ENCODE data around the gene SFXN5. TPM values are rescaled to one million over a fixed set of nuclear protein-coding genes. Genes with fewer than 3 reads are reported as not detected.

The SFXN5 gene
- total and polyA plus RNA-seq, 2 of the 4 experiments (the other 2 are of a cell fraction), result 8.6 to 17.0 TPM

- H4K91ac ChIP-seq (ENCODE audit: insufficient read depth, low read depth, low read length), result no peak overlapping the region
- H2BK20ac ChIP-seq (ENCODE audit: low read depth, low read length), result no peak overlapping the region
- no peak overlapping the region for H3K4ac ChIP-seq (ENCODE audit: low read depth, low read length)
- H3K23ac ChIP-seq (ENCODE audit: low read depth, low read length), result no peak overlapping the region
- no peaks in the 10 kb centered on the region for H3K79me1 ChIP-seq (ENCODE audit: low read depth in 1 of 2, low read length in 2 of 2)
- no peak overlapping the region for H3K4me3 ChIP-seq (ENCODE audit: insufficient read depth, low read depth, low read length)
- no peak overlapping the region for H4K5ac ChIP-seq (ENCODE audit: low read depth, low read length)
- no peak overlapping the region for H2BK120ac ChIP-seq (ENCODE audit: low read depth, low read length)
- dilution Hi-C loops (cut with HindIII; ENCODE audit: low sequenced_read_pairs, unreplicated experiment) (no loop called here), in situ Hi-C loops (cut with MboI; ENCODE audit: low sequenced_read_pairs) (no loop called here), intact Hi-C loops (cut with micrococcal nuclease) (no loop called here)
- no peak overlapping the region for H3K4me2 ChIP-seq (ENCODE audit: low read depth, low read length)
- no peak for DNase-seq
- H3K9ac ChIP-seq (ENCODE audit: low read depth, low read length), result no peak overlapping the region
- no peaks in the 10 kb centered on the region for H4K20me1 ChIP-seq (ENCODE audit: insufficient read depth, low read length)
- H3K4me1 ChIP-seq (ENCODE audit: control insufficient read depth, insufficient read depth, low read length), result no peaks in the 10 kb centered on the region
- H3K14ac ChIP-seq (replicated peaks; ENCODE audit: low read depth, low read length), result no peak overlapping the region
- WGBS, 2 experiments (ENCODE audit: extremely low coverage in 2 of 2, insufficient read length in 1 of 2), result 94% methylated on average over 8 of the region's 13 CpGs; no CpG with 5 or more reads in 1 of the 2 experiments
- H2AK9ac ChIP-seq (replicated peaks; ENCODE audit: low read depth, low read length, poor library complexity), result no peak overlapping the region
- no peak overlapping the region for H3K56ac ChIP-seq (ENCODE audit: extremely low read depth, insufficient read depth, low read length)
- no peaks in the 10 kb centered on the region for H3K36me3 ChIP-seq (ENCODE audit: control insufficient read depth, insufficient read depth, low read length)
- H3K18ac ChIP-seq (ENCODE audit: low read depth, low read length), result no peak overlapping the region
- ChIA-PET POLR2A (ENCODE audit: unreplicated experiment) (no interaction called here), CTCF (no interaction called here)
- H4K8ac ChIP-seq (ENCODE audit: low read depth in 2 of 2, low read length in 2 of 2), result no peak overlapping the region
- H3K9me3 ChIP-seq (ENCODE audit: control insufficient read depth, insufficient read depth, low read length), result no peaks in the 10 kb centered on the region
- no peak overlapping the region for H2BK5ac ChIP-seq (ENCODE audit: low read depth, low read length, poor library complexity, severe bottlenecking)
- peak overlapping the region; percentile 44 for H2AFZ ChIP-seq (replicated peaks; ENCODE audit: low read length, poor library complexity)
- peaks cover 4% of the 10 kb centered on the region; the same call in 1 of the 2 replicates for H3K9me1 ChIP-seq (ENCODE audit: insufficient read depth, low read length)
- H2AK5ac ChIP-seq (ENCODE audit: low read depth, low read length), result no peak overlapping the region
- no TSS peak for BruUV-seq (replicated peaks)
- no peak overlapping the region for H3K27ac ChIP-seq (ENCODE audit: insufficient read depth, low read length)
- H3K27me3 ChIP-seq (ENCODE audit: control insufficient read depth, insufficient read depth, low read length), result no peaks in the 10 kb centered on the region
- TF ChIP-seq BHLHE40 (IDR thresholded peaks at IDR 0.05; ENCODE audit: low read depth, low read length) (no peak), CEBPB (IDR thresholded peaks at IDR 0.05; ENCODE audit: low read depth, low read length) (no peak), CHD1 (IDR thresholded peaks at IDR 0.05; ENCODE audit: low read depth, low read length) (no peak), RAD21 (IDR thresholded peaks at IDR 0.05; ENCODE audit: low read length) (no peak), MAZ (IDR thresholded peaks at IDR 0.05; ENCODE audit: borderline replicate concordance, low read depth, low read length) (no peak), FOS (IDR thresholded peaks at IDR 0.05; ENCODE audit: low read depth, low read length) (no peak), RFX5 (IDR thresholded peaks at IDR 0.05; ENCODE audit: low read depth, low read length) (no peak), RCOR1 (IDR thresholded peaks at IDR 0.05; ENCODE audit: insufficient replicate concordance, low read length) (no peak), MAFK (IDR thresholded peaks at IDR 0.05; ENCODE audit: low read depth, low read length) (no peak), SMC3 (IDR thresholded peaks at IDR 0.05; ENCODE audit: low read depth, low read length) (no peak), ELK1 (IDR thresholded peaks at IDR 0.05; ENCODE audit: borderline replicate concordance, low read depth, low read length) (no peak), MXI1 (IDR thresholded peaks at IDR 0.05; ENCODE audit: borderline replicate concordance, low read depth, low read length) (no peak), POLR2A (IDR thresholded peaks at IDR 0.05; ENCODE audit: low read depth, low read length) (no peak)
- TF ChIP-seq, protein P1, sequence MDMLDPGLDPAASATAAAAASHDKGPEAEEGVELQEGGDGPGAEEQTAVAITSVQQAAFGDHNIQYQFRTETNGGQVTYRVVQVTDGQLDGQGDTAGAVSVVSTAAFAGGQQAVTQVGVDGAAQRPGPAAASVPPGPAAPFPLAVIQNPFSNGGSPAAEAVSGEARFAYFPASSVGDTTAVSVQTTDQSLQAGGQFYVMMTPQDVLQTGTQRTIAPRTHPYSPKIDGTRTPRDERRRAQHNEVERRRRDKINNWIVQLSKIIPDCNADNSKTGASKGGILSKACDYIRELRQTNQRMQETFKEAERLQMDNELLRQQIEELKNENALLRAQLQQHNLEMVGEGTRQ (IDR thresholded peaks at IDR 0.05; ENCODE audit: low read depth, low read length), result no peak
- TF ChIP-seq, protein P2, sequence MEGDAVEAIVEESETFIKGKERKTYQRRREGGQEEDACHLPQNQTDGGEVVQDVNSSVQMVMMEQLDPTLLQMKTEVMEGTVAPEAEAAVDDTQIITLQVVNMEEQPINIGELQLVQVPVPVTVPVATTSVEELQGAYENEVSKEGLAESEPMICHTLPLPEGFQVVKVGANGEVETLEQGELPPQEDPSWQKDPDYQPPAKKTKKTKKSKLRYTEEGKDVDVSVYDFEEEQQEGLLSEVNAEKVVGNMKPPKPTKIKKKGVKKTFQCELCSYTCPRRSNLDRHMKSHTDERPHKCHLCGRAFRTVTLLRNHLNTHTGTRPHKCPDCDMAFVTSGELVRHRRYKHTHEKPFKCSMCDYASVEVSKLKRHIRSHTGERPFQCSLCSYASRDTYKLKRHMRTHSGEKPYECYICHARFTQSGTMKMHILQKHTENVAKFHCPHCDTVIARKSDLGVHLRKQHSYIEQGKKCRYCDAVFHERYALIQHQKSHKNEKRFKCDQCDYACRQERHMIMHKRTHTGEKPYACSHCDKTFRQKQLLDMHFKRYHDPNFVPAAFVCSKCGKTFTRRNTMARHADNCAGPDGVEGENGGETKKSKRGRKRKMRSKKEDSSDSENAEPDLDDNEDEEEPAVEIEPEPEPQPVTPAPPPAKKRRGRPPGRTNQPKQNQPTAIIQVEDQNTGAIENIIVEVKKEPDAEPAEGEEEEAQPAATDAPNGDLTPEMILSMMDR (conservative IDR thresholded peaks at IDR 0.05; ENCODE audit: low read depth, low read length), result no peak
- ATAC-seq (ENCODE audit: low read depth), result no peak
- no peak overlapping the region for H2BK15ac ChIP-seq (ENCODE audit: low read depth, low read length)
These were observed 112.7 kb downstream of the SFXN5 start for GRCh38 chr2:72958542-72959385.

Data from IMR-90 (cell line).